22Rv1 (cell line): ENCODE results near the gene PSMG3.

ENCODE experiments used
- ZFX ChIP-seq: fragments of 450-650 bp; IDR thresholded peaks from 2 replicates; pipeline ENCODE4 v1.6.1; 2017; ENCODE audit warnings: antibody characterized with exemption, borderline replicate concordance
- TF ChIP-seq, protein P1 (sequence below): fragments of 450-650 bp; IDR thresholded peaks from 2 replicates; pipeline ENCODE4 v1.5.1; 2017; ENCODE audit warnings: mild to moderate bottlenecking

DNA sequence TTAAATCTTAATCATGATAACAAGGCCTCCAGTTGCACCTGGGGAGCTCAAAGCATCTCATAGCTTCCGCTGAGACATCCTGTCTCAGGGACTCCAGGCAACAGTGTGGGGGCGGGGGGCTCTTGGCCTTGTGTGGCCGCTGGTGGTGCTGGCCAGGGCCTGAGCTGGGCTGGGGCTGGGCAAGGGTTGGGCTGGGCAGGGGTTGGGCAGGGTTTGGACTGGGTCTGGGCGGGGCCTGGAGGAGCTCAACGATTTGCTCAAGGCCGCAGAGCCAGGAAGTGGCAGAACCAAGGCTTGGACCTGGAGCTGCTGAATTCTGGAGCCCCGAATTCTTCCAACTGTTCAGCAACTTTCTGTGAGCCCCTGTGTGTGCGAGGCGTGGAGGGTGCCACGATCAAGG is 37.9 kb upstream of the PSMG3 start:
- TF ChIP-seq, protein P1, sequence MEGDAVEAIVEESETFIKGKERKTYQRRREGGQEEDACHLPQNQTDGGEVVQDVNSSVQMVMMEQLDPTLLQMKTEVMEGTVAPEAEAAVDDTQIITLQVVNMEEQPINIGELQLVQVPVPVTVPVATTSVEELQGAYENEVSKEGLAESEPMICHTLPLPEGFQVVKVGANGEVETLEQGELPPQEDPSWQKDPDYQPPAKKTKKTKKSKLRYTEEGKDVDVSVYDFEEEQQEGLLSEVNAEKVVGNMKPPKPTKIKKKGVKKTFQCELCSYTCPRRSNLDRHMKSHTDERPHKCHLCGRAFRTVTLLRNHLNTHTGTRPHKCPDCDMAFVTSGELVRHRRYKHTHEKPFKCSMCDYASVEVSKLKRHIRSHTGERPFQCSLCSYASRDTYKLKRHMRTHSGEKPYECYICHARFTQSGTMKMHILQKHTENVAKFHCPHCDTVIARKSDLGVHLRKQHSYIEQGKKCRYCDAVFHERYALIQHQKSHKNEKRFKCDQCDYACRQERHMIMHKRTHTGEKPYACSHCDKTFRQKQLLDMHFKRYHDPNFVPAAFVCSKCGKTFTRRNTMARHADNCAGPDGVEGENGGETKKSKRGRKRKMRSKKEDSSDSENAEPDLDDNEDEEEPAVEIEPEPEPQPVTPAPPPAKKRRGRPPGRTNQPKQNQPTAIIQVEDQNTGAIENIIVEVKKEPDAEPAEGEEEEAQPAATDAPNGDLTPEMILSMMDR, result no peak
- TF ChIP-seq ZFX, result no peak
